Liver (tissue), 9 donors: ENCODE results near the gene CBY3. TPM values are rescaled to one million over a fixed set of nuclear protein-coding genes. Genes with fewer than 3 reads are reported as not detected.

Source experiments
- DNase-seq: peaks from one replicate; pipeline ENCODE4 v3.0.0-alpha.2; 2017; ENCODE audit warnings: low spot score
- H3K27ac ChIP-seq, 2 donors: one replicate each; pipeline ENCODE4 v1.7.0; 2013; ENCODE audit warnings: inconsistent platforms in 2 of 2, low read length in 2 of 2, control low read depth in 1 of 2, low read depth in 1 of 2, mild to moderate bottlenecking in 1 of 2
- H3K27me3 ChIP-seq, 4 donors: one replicate each; pipeline versions ENCODE4 v1.6.1 to v1.7.0; 2013; ENCODE audit warnings: low read length in 3 of 4, inconsistent platforms in 1 of 4, mild to moderate bottlenecking in 1 of 4, moderate library complexity in 1 of 4; ENCODE audit not compliant: control insufficient read depth in 4 of 4, insufficient read depth in 4 of 4
- H3K36me3 ChIP-seq, 4 donors: one replicate each; pipeline versions ENCODE4 v1.6.1 to v1.7.0; 2013; ENCODE audit warnings: low read length in 3 of 4, mild to moderate bottlenecking in 3 of 4, low read depth in 1 of 4, moderate library complexity in 1 of 4; ENCODE audit not compliant: control insufficient read depth in 4 of 4, insufficient read depth in 3 of 4
- H3K4me1 ChIP-seq, 4 donors: one replicate each; pipeline versions ENCODE4 v1.6.1 to v1.7.0; 2013; ENCODE audit warnings: low read length in 3 of 4, mild to moderate bottlenecking in 3 of 4, moderate library complexity in 1 of 4; ENCODE audit not compliant: control insufficient read depth in 4 of 4, insufficient read depth in 4 of 4
- H3K4me3 ChIP-seq, 3 donors: one replicate each; pipeline versions ENCODE4 v1.6.1 to v1.7.0; 2013; ENCODE audit warnings: low read length in 3 of 3, control low read depth in 1 of 3, low read depth in 1 of 3, mild to moderate bottlenecking in 1 of 3
- H3K9ac ChIP-seq, 2 donors: one replicate each; pipeline ENCODE4 v1.7.0; 2013; ENCODE audit warnings: low read length in 2 of 2, mild to moderate bottlenecking in 2 of 2, moderate library complexity in 2 of 2, control low read depth in 1 of 2, low read depth in 1 of 2
- H3K9me3 ChIP-seq, 4 donors: one replicate each; pipeline versions ENCODE4 v1.6.1 to v1.7.0; 2013; ENCODE audit warnings: low read length in 3 of 4; ENCODE audit not compliant: control insufficient read depth in 4 of 4
- ATF3 ChIP-seq: IDR thresholded peaks from 2 replicates; pipeline ENCODE4 v1.6.1; 2016; ENCODE audit warnings: antibody characterized with exemption
- CTCF ChIP-seq: fragments of 150-350 bp; IDR thresholded peaks from 2 replicates; pipeline ENCODE4 v1.5.1; 2017; ENCODE audit warnings: improper control_type of control experiment, low read depth, low read length; ENCODE audit not compliant: missing input control
- EGR1 ChIP-seq, 2 donors: IDR thresholded peaks; 2 replicates each; pipeline ENCODE4 v1.6.1; 2016 to 2018; ENCODE audit warnings: antibody characterized with exemption in 2 of 2, low read depth in 2 of 2
- FOXA1 ChIP-seq: IDR thresholded peaks from 2 replicates; pipeline ENCODE4 v1.6.1; 2016; ENCODE audit warnings: antibody characterized with exemption
- FOXA2 ChIP-seq: IDR thresholded peaks from 2 replicates; pipeline ENCODE4 v1.6.1; 2016; ENCODE audit warnings: antibody characterized with exemption
- GABPA ChIP-seq, 2 donors: IDR thresholded peaks in 1 of 2; conservative IDR thresholded peaks in 1 of 2; 2 replicates each; pipeline ENCODE4 v1.6.1; 2016; ENCODE audit warnings: antibody characterized with exemption in 2 of 2, mild to moderate bottlenecking in 1 of 2, moderate library complexity in 1 of 2
- HNF4A ChIP-seq, 2 donors: conservative IDR thresholded peaks; 2 replicates each; pipeline ENCODE4 v1.6.1; 2016; ENCODE audit warnings: antibody characterized with exemption in 2 of 2, mild to moderate bottlenecking in 2 of 2
- HNF4G ChIP-seq: IDR thresholded peaks from 2 replicates; pipeline ENCODE4 v1.6.1; 2016; ENCODE audit warnings: antibody characterized with exemption
- JUND ChIP-seq, 2 donors: IDR thresholded peaks; 2 replicates each; pipeline ENCODE4 v1.6.1; 2016; ENCODE audit warnings: antibody characterized with exemption in 2 of 2
- NR2F2 ChIP-seq: IDR thresholded peaks from 2 replicates; pipeline ENCODE4 v1.6.1; 2016; ENCODE audit warnings: antibody characterized with exemption
- RAD21 ChIP-seq, 2 donors: IDR thresholded peaks; 2 replicates each; pipeline ENCODE4 v1.6.1; 2016; ENCODE audit warnings: antibody characterized with exemption in 2 of 2, mild to moderate bottlenecking in 2 of 2
- RXRA ChIP-seq, 2 donors: IDR thresholded peaks; 2 replicates each; pipeline ENCODE4 v1.6.1; 2017 to 2018; ENCODE audit warnings: antibody characterized with exemption in 2 of 2, mild to moderate bottlenecking in 1 of 2
- SP1 ChIP-seq: IDR thresholded peaks from 2 replicates; pipeline ENCODE4 v1.6.1; 2018; ENCODE audit warnings: antibody characterized with exemption, mild to moderate bottlenecking
- TAF1 ChIP-seq: conservative IDR thresholded peaks from 2 replicates; pipeline ENCODE4 v1.6.1; 2016; ENCODE audit warnings: antibody characterized with exemption, mild to moderate bottlenecking
- YY1 ChIP-seq: IDR thresholded peaks from 2 replicates; pipeline ENCODE4 v1.6.1; 2016; ENCODE audit warnings: antibody characterized with exemption, mild to moderate bottlenecking
- WGBS: extraction: QIAGEN DNeasy Blood & Tissue Kit; methylation state at CpG from one replicate; pipeline ENCODE4 v1.1.7; 2013; 5-methylcytosine and 5-hydroxymethylcytosine counted together
- polyA plus RNA-seq, 2 donors: library from polyadenylated mRNA; stranded (reverse) in 1 of 2; unstranded in 1 of 2; fragments of 200-250 nt in 1 of 2; fragments of >200 nt in 1 of 2; fragmentation: Nextera tagmentation in 1 of 2; extraction: Ambion mirVana in 1 of 2; gene quantifications; one replicate each; pipeline versions ENCODE4 v1.2.1 to v1.2.3, GENCODE V29; 2013 to 2015
- total RNA-seq, 2 donors: library from RNA; depleted of rRNA; stranded (reverse); fragments of >200 nt; gene quantifications; one replicate each; pipeline ENCODE4 v1.2.3, GENCODE V29; 2014
- TF ChIP-seq, protein P1 (sequence below): IDR thresholded peaks from 2 replicates; pipeline ENCODE4 v1.6.1; 2016; ENCODE audit warnings: antibody characterized with exemption
- TF ChIP-seq, protein P2 (sequence below): IDR thresholded peaks from 2 replicates; pipeline ENCODE4 v1.6.1; 2016; ENCODE audit warnings: antibody characterized with exemption
- donor health status: healthy.
- donor health status: healthy.
- donor health status: healthy.
- donor health status: healthy.
- donor health status: healthy.

Gene CBY3
- total and polyA plus RNA-seq, 4 donors: not detected

DNA sequence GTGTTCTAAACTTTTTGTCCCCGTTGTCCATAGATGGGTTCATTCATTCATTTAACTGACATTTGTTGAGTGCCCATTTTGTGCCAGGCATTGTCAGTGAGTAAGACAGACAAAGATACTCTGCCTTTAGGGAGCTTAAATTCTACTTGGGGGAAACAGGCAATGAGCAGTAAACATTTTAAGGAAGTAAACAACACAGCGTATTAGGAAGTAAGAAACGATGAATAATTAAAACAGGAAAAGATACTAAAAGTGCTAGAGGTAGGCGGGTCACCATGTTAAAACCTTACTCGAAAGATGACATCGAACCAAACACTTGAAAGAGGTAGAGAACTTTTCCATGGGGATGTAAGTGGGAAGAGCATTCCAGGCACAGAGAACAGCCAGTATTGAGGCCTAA is 46.3 kb upstream of the CBY3 start:
- H3K36me3 ChIP-seq: peaks cover 16 to 71% (median 66%) of the 10 kb centered on the region in 4 donors
- no peak for DNase-seq
- WGBS: 82% methylated on average over 6 of the region's 6 CpGs
- H3K4me3 ChIP-seq: no peak overlapping the region
- no peak for TF ChIP-seq TAF1
- TF ChIP-seq NR2F2: no peak
- no peak for TF ChIP-seq YY1
- no peak for TF ChIP-seq HNF4A (conservative IDR thresholded peaks at IDR 0.05)
- no peak for TF ChIP-seq SP1
- no peak for TF ChIP-seq FOXA2
- no peak for TF ChIP-seq RXRA (IDR thresholded peaks at IDR 0.05)
- TF ChIP-seq, protein P1, sequence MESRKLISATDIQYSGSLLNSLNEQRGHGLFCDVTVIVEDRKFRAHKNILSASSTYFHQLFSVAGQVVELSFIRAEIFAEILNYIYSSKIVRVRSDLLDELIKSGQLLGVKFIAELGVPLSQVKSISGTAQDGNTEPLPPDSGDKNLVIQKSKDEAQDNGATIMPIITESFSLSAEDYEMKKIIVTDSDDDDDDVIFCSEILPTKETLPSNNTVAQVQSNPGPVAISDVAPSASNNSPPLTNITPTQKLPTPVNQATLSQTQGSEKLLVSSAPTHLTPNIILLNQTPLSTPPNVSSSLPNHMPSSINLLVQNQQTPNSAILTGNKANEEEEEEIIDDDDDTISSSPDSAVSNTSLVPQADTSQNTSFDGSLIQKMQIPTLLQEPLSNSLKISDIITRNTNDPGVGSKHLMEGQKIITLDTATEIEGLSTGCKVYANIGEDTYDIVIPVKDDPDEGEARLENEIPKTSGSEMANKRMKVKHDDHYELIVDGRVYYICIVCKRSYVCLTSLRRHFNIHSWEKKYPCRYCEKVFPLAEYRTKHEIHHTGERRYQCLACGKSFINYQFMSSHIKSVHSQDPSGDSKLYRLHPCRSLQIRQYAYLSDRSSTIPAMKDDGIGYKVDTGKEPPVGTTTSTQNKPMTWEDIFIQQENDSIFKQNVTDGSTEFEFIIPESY: no peak
- TF ChIP-seq HNF4G: no peak
- no peak for TF ChIP-seq JUND (IDR thresholded peaks at IDR 0.05)
- no peak for TF ChIP-seq CTCF
- TF ChIP-seq, protein P2, sequence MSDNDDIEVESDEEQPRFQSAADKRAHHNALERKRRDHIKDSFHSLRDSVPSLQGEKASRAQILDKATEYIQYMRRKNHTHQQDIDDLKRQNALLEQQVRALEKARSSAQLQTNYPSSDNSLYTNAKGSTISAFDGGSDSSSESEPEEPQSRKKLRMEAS: no peak
- no peak for TF ChIP-seq EGR1 (IDR thresholded peaks at IDR 0.05; ENCODE audit: low read depth in 2 of 2)
- TF ChIP-seq GABPA (IDR thresholded peaks at IDR 0.05 in 1 of 2, conservative IDR thresholded peaks at IDR 0.05 in 1 of 2): no peak
- no peak overlapping the region for H3K9ac ChIP-seq
- H3K27me3 ChIP-seq: no peaks in the 10 kb centered on the region
- no peaks in the 10 kb centered on the region for H3K9me3 ChIP-seq
- H3K27ac ChIP-seq: no peak overlapping the region
- peaks cover 2 to 22% (median 13%) of the 10 kb centered on the region in 4 donors for H3K4me1 ChIP-seq

DNA sequence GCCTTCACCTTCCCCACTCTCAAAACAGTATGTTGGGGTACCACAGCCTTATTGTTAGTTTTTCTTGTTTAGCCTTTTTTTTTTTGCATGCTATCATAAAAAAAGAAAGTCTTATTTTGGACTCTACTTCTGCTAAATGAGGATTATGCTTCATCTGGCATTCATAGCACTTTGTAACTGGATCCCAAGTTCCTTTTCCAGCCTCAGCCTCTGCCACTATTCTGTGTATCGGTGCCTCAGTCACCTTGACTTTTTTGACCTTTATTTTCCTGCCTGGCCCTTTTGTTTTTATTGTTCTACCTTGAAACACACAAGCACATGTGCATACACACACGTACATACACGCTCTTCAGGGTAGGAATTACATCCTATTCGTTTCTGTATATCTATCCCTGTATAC is 43.3 kb upstream of the CBY3 start:
- 90% methylated on average over 4 of the region's 4 CpGs for WGBS
- H3K9ac ChIP-seq: no peak overlapping the region
- TF ChIP-seq NR2F2 (no peak), TAF1 (no peak), RXRA (IDR thresholded peaks at IDR 0.05) (no peak), HNF4A (conservative IDR thresholded peaks at IDR 0.05) (no peak), ATF3 (no peak), CTCF (no peak), RAD21 (IDR thresholded peaks at IDR 0.05) (no peak), JUND (IDR thresholded peaks at IDR 0.05) (no peak), FOXA1 (no peak), HNF4G (no peak), GABPA (IDR thresholded peaks at IDR 0.05 in 1 of 2, conservative IDR thresholded peaks at IDR 0.05 in 1 of 2) (no peak), EGR1 (IDR thresholded peaks at IDR 0.05; ENCODE audit: low read depth in 2 of 2) (no peak), SP1 (no peak)
- TF ChIP-seq, protein P2: no peak
- TF ChIP-seq, protein P1: no peak
- H3K36me3 ChIP-seq: peaks cover 26 to 84% (median 75%) of the 10 kb centered on the region in 4 donors
- peaks cover 0 to under 1% (median 0%) of the 10 kb centered on the region in 4 donors for H3K4me1 ChIP-seq
- DNase-seq: no peak
- no peaks in the 10 kb centered on the region for H3K9me3 ChIP-seq
- H3K27me3 ChIP-seq: no peaks in the 10 kb centered on the region
- no peak overlapping the region for H3K4me3 ChIP-seq
- no peak overlapping the region for H3K27ac ChIP-seq
